ENCODE data around the gene CLEC12A. TPM values are rescaled to one million over a fixed set of nuclear protein-coding genes. Genes with fewer than 3 reads are reported as not detected.

CLEC12A gene
- total RNA-seq, 1 experiment from 2014 or later, result not detected

DNA sequence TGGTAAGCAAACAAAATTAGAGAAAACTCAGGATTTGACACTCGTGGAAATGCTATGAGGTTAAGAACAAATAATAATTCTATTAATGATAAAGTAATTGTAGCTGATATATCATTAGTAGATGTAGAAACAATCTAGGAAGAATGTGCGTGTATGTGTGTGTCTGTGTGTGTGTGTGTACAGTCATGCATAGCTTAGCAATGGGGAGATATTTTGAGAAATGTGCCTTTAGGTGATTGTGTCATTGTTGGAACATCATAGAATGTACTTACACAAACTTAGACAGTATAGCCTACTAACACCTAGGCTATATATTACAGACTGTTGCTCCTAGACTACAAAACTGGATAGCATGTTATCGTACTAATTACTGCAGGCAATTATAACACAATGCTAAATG lies 44.3 kb upstream of the CLEC12A start:
- Histone ChIP-seq H3K4me2 (ENCODE audit: low read length) (no peak overlapping the region), H2AFZ (ENCODE audit: low read length) (no peak overlapping the region), H3F3A (ENCODE audit: low read length, unreplicated experiment) (no peaks in the 10 kb centered on the region), H3K9ac (ENCODE audit: low read length) (no peak overlapping the region), H3K27ac (ENCODE audit: low read length) (no peak overlapping the region), H3K36me3 (ENCODE audit: low read depth, low read length) (no peaks in the 10 kb centered on the region), H3K79me2 (ENCODE audit: low read length) (no peaks in the 10 kb centered on the region), H3K9me2 (replicated peaks; ENCODE audit: low read length) (no peaks in the 10 kb centered on the region), H3K9me3 (ENCODE audit: low read length) (no peaks in the 10 kb centered on the region), H3K4me3 (ENCODE audit: low read length) (no peak overlapping the region), H3K27me3 (ENCODE audit: low read length) (0 out of 2 replicates have a peak, but pooled peaks cover 5% of the 10 kb centered on the region), H4K20me1 (ENCODE audit: low read length) (no peaks in the 10 kb centered on the region), H3K4me1 (ENCODE audit: insufficient read depth, low read length) (no peaks in the 10 kb centered on the region)
- no peak for DNase-seq
- ChIA-PET POLR2A (ENCODE audit: unreplicated experiment) (no interaction called here), CTCF (no interaction called here)
- intact Hi-C loops (cut with micrococcal nuclease), result loop anchor here (1.0 kb wide), 2 partner anchors 113 to 179 kb away; no protein-coding TSS in a partner anchor
- no TSS peak for BruUV-seq (replicated peaks)
- TF ChIP-seq EZH2 (IDR thresholded peaks at IDR 0.05; ENCODE audit: low read length, unreplicated experiment) (no peak), EZH2phosphoT487 (IDR thresholded peaks at IDR 0.05; ENCODE audit: borderline replicate concordance, low read length) (no peak)
- TF ChIP-seq, protein P1, sequence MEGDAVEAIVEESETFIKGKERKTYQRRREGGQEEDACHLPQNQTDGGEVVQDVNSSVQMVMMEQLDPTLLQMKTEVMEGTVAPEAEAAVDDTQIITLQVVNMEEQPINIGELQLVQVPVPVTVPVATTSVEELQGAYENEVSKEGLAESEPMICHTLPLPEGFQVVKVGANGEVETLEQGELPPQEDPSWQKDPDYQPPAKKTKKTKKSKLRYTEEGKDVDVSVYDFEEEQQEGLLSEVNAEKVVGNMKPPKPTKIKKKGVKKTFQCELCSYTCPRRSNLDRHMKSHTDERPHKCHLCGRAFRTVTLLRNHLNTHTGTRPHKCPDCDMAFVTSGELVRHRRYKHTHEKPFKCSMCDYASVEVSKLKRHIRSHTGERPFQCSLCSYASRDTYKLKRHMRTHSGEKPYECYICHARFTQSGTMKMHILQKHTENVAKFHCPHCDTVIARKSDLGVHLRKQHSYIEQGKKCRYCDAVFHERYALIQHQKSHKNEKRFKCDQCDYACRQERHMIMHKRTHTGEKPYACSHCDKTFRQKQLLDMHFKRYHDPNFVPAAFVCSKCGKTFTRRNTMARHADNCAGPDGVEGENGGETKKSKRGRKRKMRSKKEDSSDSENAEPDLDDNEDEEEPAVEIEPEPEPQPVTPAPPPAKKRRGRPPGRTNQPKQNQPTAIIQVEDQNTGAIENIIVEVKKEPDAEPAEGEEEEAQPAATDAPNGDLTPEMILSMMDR (conservative IDR thresholded peaks at IDR 0.05; ENCODE audit: low read depth, low read length), result no peak
- ATAC-seq, result no peak

GRCh38 chr12:9928607-9929006 lies 42.6 kb upstream of the CLEC12A start:
- H3K9ac ChIP-seq (ENCODE audit: low read length), result no peak overlapping the region
- H3K79me2 ChIP-seq (ENCODE audit: low read length), result no peaks in the 10 kb centered on the region
- no peaks in the 10 kb centered on the region for H3F3A ChIP-seq (ENCODE audit: low read length, unreplicated experiment)
- intact Hi-C loops (cut with micrococcal nuclease), result no loop called here
- H3K4me3 ChIP-seq (ENCODE audit: low read length), result no peak overlapping the region
- no peaks in the 10 kb centered on the region for H3K36me3 ChIP-seq (ENCODE audit: low read depth, low read length)
- ChIA-PET CTCF (no interaction called here), POLR2A (ENCODE audit: unreplicated experiment) (no interaction called here)
- 0 out of 2 replicates have a peak, but pooled peaks cover 5% of the 10 kb centered on the region for H3K27me3 ChIP-seq (ENCODE audit: low read length)
- DNase-seq (peak; percentile 23), ATAC-seq (peak; percentile 61)
- H3K4me2 ChIP-seq (ENCODE audit: low read length), result no peak overlapping the region
- no peak for TF ChIP-seq EZH2 (IDR thresholded peaks at IDR 0.05; ENCODE audit: low read length, unreplicated experiment)
- TF ChIP-seq, protein P1 (conservative IDR thresholded peaks at IDR 0.05; ENCODE audit: low read depth, low read length), result no peak
- TF ChIP-seq EZH2phosphoT487 (IDR thresholded peaks at IDR 0.05; ENCODE audit: borderline replicate concordance, low read length), result no peak
- 0 out of 2 replicates have a peak, but pooled peaks cover 5% of the 10 kb centered on the region for H3K4me1 ChIP-seq (ENCODE audit: insufficient read depth, low read length)
- H3K9me3 ChIP-seq (ENCODE audit: low read length), result no peaks in the 10 kb centered on the region
- H4K20me1 ChIP-seq (ENCODE audit: low read length), result no peaks in the 10 kb centered on the region
- H3K27ac ChIP-seq (ENCODE audit: low read length), result no peak overlapping the region
- no TSS peak for BruUV-seq (replicated peaks)
- no peaks in the 10 kb centered on the region for H3K9me2 ChIP-seq (replicated peaks; ENCODE audit: low read length)
- no peak overlapping the region for H2AFZ ChIP-seq (ENCODE audit: low read length)

GRCh38 chr12:9931245-9931644 lies 40.0 kb upstream of the CLEC12A start:
- intact Hi-C loops (cut with micrococcal nuclease), result no loop called here
- Histone ChIP-seq H3K4me2 (ENCODE audit: low read length) (no peak overlapping the region), H3K79me2 (ENCODE audit: low read length) (no peaks in the 10 kb centered on the region), H3K4me3 (ENCODE audit: low read length) (no peak overlapping the region), H3F3A (ENCODE audit: low read length, unreplicated experiment) (no peaks in the 10 kb centered on the region), H3K4me1 (ENCODE audit: insufficient read depth, low read length) (0 out of 2 replicates have a peak, but pooled peaks cover 5% of the 10 kb centered on the region), H4K20me1 (ENCODE audit: low read length) (no peaks in the 10 kb centered on the region), H3K9ac (ENCODE audit: low read length) (no peak overlapping the region), H3K27ac (ENCODE audit: low read length) (no peak overlapping the region), H3K27me3 (ENCODE audit: low read length) (0 out of 2 replicates have a peak, but pooled peaks cover 5% of the 10 kb centered on the region), H3K9me3 (ENCODE audit: low read length) (no peaks in the 10 kb centered on the region), H2AFZ (ENCODE audit: low read length) (no peak overlapping the region), H3K9me2 (replicated peaks; ENCODE audit: low read length) (no peaks in the 10 kb centered on the region), H3K36me3 (ENCODE audit: low read depth, low read length) (no peaks in the 10 kb centered on the region)
- ATAC-seq, result no peak
- TF ChIP-seq EZH2phosphoT487 (IDR thresholded peaks at IDR 0.05; ENCODE audit: borderline replicate concordance, low read length), result no peak
- TF ChIP-seq, protein P1 (conservative IDR thresholded peaks at IDR 0.05; ENCODE audit: low read depth, low read length), result no peak
- no peak for TF ChIP-seq EZH2 (IDR thresholded peaks at IDR 0.05; ENCODE audit: low read length, unreplicated experiment)
- ChIA-PET POLR2A (ENCODE audit: unreplicated experiment) (no interaction called here), CTCF (no interaction called here)
- DNase-seq, result no peak
- BruUV-seq (replicated peaks), result no TSS peak

Measured in PC-3 (cell line).